Naive thymus-derived CD4-positive, alpha-beta T cell (primary cell): ENCODE measurements around the gene HSD3B1. TPM values are rescaled to one million over a fixed set of nuclear protein-coding genes. Genes with fewer than 3 reads are reported as not detected.
A peak's percentile ranks its signal among the peaks of the same experiment; 100 is the strongest.
"Not testable (repeated sequence)": the region's sequence is repeated elsewhere in the genome, so short reads cannot be mapped to it uniquely, and the experiment has no call there.

Experiments
- ATAC-seq: fragments of 150-1000 bp; cut with Tn5 transposase; 2 replicates; pipeline ENCODE4 v1.10.0; 2021; ENCODE audit warnings: mild to moderate bottlenecking, moderate library complexity
- CTCF ChIA-PET: fragments of 350-600 bp; sonication (Branson Sonifier 250); formaldehyde crosslinking; loops from one replicate; lab custom pipeline; 2021; ENCODE audit warnings: antibody characterized with exemption; lab: Charles Lee
- POLR2A ChIA-PET: fragments of 350-600 bp; sonication (Branson Sonifier 250); formaldehyde crosslinking; loops from one replicate; lab custom pipeline; 2021; ENCODE audit warnings: antibody characterized with exemption, inconsistent platforms; lab: Charles Lee
- DNase-seq, 9 donors: peaks; one replicate each; pipeline versions ENCODE4 v3.0.0 to v3.0.0-alpha.2; 2020 to 2022; ENCODE audit warnings: mixed read lengths in 1 of 9
- H3K27ac ChIP-seq: one replicate; pipeline ENCODE4 v1.7.0; 2013; ENCODE audit warnings: mild to moderate bottlenecking, low read depth, low read length, moderate library complexity
- H3K27me3 ChIP-seq, 2 donors: one replicate each; pipeline ENCODE4 v1.7.0; 2013; ENCODE audit warnings: low read length in 2 of 2, mild to moderate bottlenecking in 2 of 2, moderate library complexity in 2 of 2; ENCODE audit not compliant: control insufficient read depth in 2 of 2, insufficient read depth in 2 of 2
- H3K36me3 ChIP-seq, 3 experiments: 1 replicate in 2 of 3; 2 replicates in 1 of 3; pipeline ENCODE4 v1.7.0; 2013; ENCODE audit warnings: low read length in 3 of 3, mild to moderate bottlenecking in 3 of 3, moderate library complexity in 1 of 3; ENCODE audit not compliant: insufficient read depth in 3 of 3, control insufficient read depth in 2 of 3
- H3K4me1 ChIP-seq, 2 donors: one replicate each; pipeline ENCODE4 v1.7.0; 2013; ENCODE audit warnings: low read length in 2 of 2, mild to moderate bottlenecking in 2 of 2, moderate library complexity in 1 of 2; ENCODE audit not compliant: control insufficient read depth in 2 of 2, insufficient read depth in 2 of 2
- H3K4me3 ChIP-seq: 2 replicates; pipeline ENCODE4 v1.7.0; 2013; ENCODE audit warnings: mild to moderate bottlenecking, low read length
- H3K9me3 ChIP-seq, 3 experiments: 1 replicate in 2 of 3; 2 replicates in 1 of 3; pipeline ENCODE4 v1.7.0; 2013; ENCODE audit warnings: low read length in 3 of 3; ENCODE audit not compliant: control insufficient read depth in 2 of 3
- H3K27ac Mint-ChIP-seq, 9 donors: one replicate each; pipeline ENCODE4 v1.8.0; 2020 to 2022; ENCODE audit warnings: mixed read lengths in 9 of 9, mild to moderate bottlenecking in 8 of 9, moderate library complexity in 5 of 9, inconsistent platforms in 2 of 9
- H3K27me3 Mint-ChIP-seq, 5 donors: one replicate each; pipeline ENCODE4 v1.8.0; 2021 to 2022; ENCODE audit warnings: mixed read lengths in 5 of 5, mild to moderate bottlenecking in 1 of 5
- H3K36me3 Mint-ChIP-seq, 5 donors: one replicate each; pipeline ENCODE4 v1.8.0; 2020 to 2022; ENCODE audit warnings: mixed read lengths in 5 of 5, mild to moderate bottlenecking in 3 of 5, inconsistent platforms in 1 of 5
- H3K4me1 Mint-ChIP-seq, 7 donors: one replicate each; pipeline ENCODE4 v1.8.0; 2020 to 2022; ENCODE audit warnings: mixed read lengths in 7 of 7, mild to moderate bottlenecking in 3 of 7, inconsistent platforms in 1 of 7
- H3K4me3 Mint-ChIP-seq, 10 donors: one replicate each; pipeline ENCODE4 v1.8.0; 2020 to 2022; ENCODE audit warnings: mild to moderate bottlenecking in 10 of 10, mixed read lengths in 10 of 10, moderate library complexity in 6 of 10, inconsistent platforms in 2 of 10
- H3K9me3 Mint-ChIP-seq, 11 donors: one replicate each; pipeline ENCODE4 v1.8.0; 2020 to 2022; ENCODE audit warnings: mixed read lengths in 11 of 11, mild to moderate bottlenecking in 4 of 11, inconsistent platforms in 1 of 11, moderate library complexity in 1 of 11
- intact Hi-C, 2 donors: fragments of 100-400 bp; cut with micrococcal nuclease; formaldehyde crosslinking; loops; one replicate each; pipeline ENCODE4 v1.15.1; 2023
- polyA plus RNA-seq, 2 donors: library from polyadenylated mRNA; unstranded; fragments of 300-500 nt; fragmentation: Illumina TruSeq; gene quantifications; one replicate each; pipeline ENCODE4 v1.2.3, GENCODE V29; 2021
- total RNA-seq, 6 experiments: library from RNA in 5 of 6; stranded (reverse) in 5 of 6; gene quantifications; 1 replicate in 5 of 6; 2 replicates in 1 of 6; pipeline ENCODE4 v1.2.3 and lab custom pipeline; 2021 to 2026

HSD3B1 gene
- total and polyA plus RNA-seq, 7 experiments from 2014 or later = not detected

DNA sequence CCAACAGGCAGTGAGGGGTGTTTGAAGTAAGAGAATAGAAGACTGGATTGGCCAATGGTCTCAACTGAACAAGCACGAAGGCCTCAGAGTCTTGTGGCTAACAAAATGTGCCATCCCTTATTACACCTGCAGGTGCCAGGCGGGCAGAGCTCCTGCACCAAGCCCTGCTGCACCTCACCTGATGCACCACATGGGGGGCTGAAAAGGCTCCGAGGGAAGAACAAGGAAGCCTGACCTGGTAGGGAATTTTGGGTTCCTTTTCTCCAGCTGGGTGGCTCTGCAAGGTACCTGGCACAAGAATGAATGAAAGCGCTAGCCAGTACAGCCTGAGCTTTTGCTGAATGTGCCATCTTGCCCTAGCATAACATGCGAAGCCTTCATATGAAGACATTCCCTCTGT lies 9.7 kb downstream of the HSD3B1 start:
- H3K9me3 ChIP-seq = no peaks in the 10 kb centered on the region
- no peaks in the 10 kb centered on the region for H3K4me1 ChIP-seq
- H3K4me3 ChIP-seq = no peak overlapping the region
- POLR2A ChIA-PET = no interaction called here
- Mint-ChIP-seq H3K9me3 (peaks cover 0 to 8% (median 0%) of the 10 kb centered on the region in 11 donors), H3K4me3 (no peak overlapping the region), H3K36me3 (peaks cover 0 to 3% (median 0%) of the 10 kb centered on the region in 5 donors), H3K27ac (no peak overlapping the region), H3K4me1 (no peaks in the 10 kb centered on the region), H3K27me3 (peaks cover 0 to 23% (median 14%) of the 10 kb centered on the region in 5 donors)
- CTCF ChIA-PET = no interaction called here
- no peaks in the 10 kb centered on the region for H3K27me3 ChIP-seq
- DNase-seq = no peak
- no peak for ATAC-seq
- intact Hi-C loops = no loop called here
- H3K27ac ChIP-seq = no peak overlapping the region
- no peaks in the 10 kb centered on the region for H3K36me3 ChIP-seq

GRCh38 chr1:119517667-119518066 lies 10.7 kb downstream of the HSD3B1 start:
- H3K27me3 ChIP-seq, POLR2A ChIA-PET, H3K4me3 Mint-ChIP-seq, ATAC-seq, H3K36me3 Mint-ChIP-seq, H3K4me3 ChIP-seq, H3K4me1 Mint-ChIP-seq, H3K4me1 ChIP-seq, DNase-seq, H3K9me3 ChIP-seq, CTCF ChIA-PET, intact Hi-C loops, H3K9me3 Mint-ChIP-seq, H3K27ac Mint-ChIP-seq, H3K27ac ChIP-seq, H3K36me3 ChIP-seq: not testable (repeated sequence)
- H3K27me3 Mint-ChIP-seq = peaks cover 4 to 24% (median 20%) of the 10 kb centered on the region in 5 donors

GRCh38 chr1:119531606-119532323 lies 24.8 kb downstream of the HSD3B1 start:
- Histone ChIP-seq H3K4me3 (no peak overlapping the region), H3K27ac (no peak overlapping the region), H3K36me3 (no peaks in the 10 kb centered on the region), H3K9me3 (no peaks in the 10 kb centered on the region), H3K27me3 (no peaks in the 10 kb centered on the region), H3K4me1 (no peaks in the 10 kb centered on the region)
- DNase-seq (no peak), ATAC-seq (no peak)
- Mint-ChIP-seq H3K36me3 (peaks cover 0 to 7% (median 0%) of the 10 kb centered on the region in 5 donors), H3K27me3 (peaks cover 0 to 29% (median 22%) of the 10 kb centered on the region in 5 donors), H3K4me1 (no peaks in the 10 kb centered on the region), H3K9me3 (peaks cover 2 to 30% (median 11%) of the 10 kb centered on the region in 11 donors), H3K4me3 (no peak overlapping the region), H3K27ac (no peak overlapping the region)
- ChIA-PET CTCF (no interaction called here), POLR2A (no interaction called here)
- intact Hi-C loops = no loop called here

DNA sequence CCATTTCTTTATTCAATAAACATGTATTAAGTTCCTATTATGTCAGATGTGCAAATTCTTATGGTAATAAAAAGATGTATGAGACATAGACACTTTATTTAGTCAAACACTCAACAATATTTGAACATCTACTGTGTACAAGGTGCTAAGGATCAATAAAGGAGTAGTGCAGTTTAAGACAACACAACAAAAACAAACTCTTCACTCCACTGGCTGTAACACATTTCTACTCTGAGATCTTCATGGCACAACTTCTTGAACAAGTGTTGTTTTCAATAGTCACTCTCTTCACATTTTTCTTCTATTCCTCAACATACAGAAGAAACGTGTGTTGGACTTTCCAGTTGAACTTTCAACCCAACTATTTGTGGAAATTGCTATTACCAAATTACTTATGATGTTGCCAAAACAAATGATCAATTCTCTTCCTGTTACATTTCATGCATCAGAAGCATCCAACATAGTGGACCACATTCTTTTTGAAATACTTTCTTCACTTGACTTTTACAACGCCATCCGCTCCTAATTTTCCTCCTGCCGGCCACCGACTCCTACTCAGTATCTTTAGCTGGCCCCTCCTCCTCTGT lies 25.4 kb downstream of the HSD3B1 start:
- intact Hi-C loops = no loop called here
- Histone ChIP-seq H3K27ac (no peak overlapping the region), H3K4me1 (no peaks in the 10 kb centered on the region), H3K4me3 (no peak overlapping the region), H3K9me3 (no peaks in the 10 kb centered on the region), H3K36me3 (no peaks in the 10 kb centered on the region), H3K27me3 (no peaks in the 10 kb centered on the region)
- H3K4me3 Mint-ChIP-seq = no peak overlapping the region
- H3K27ac Mint-ChIP-seq = peak overlapping the region in 1 of 9 donors; percentile 47
- no peak for DNase-seq
- H3K4me1 Mint-ChIP-seq = no peaks in the 10 kb centered on the region
- ChIA-PET CTCF (no interaction called here), POLR2A (no interaction called here)
- peaks cover 0 to 25% (median 22%) of the 10 kb centered on the region in 5 donors for H3K27me3 Mint-ChIP-seq
- ATAC-seq = no peak
- peaks cover 2 to 26% (median 11%) of the 10 kb centered on the region in 11 donors for H3K9me3 Mint-ChIP-seq
- H3K36me3 Mint-ChIP-seq = peaks cover 0 to 7% (median 0%) of the 10 kb centered on the region in 5 donors

GRCh38 chr1:119535381-119535780 lies 28.4 kb downstream of the HSD3B1 start:
- ChIA-PET POLR2A (no interaction called here), CTCF (no interaction called here)
- Histone ChIP-seq H3K4me3 (no peak overlapping the region), H3K9me3 (no peaks in the 10 kb centered on the region), H3K36me3 (no peaks in the 10 kb centered on the region), H3K27ac (no peak overlapping the region), H3K4me1 (no peaks in the 10 kb centered on the region), H3K27me3 (no peaks in the 10 kb centered on the region)
- peaks cover 0 to 16% (median 4%) of the 10 kb centered on the region in 11 donors for H3K9me3 Mint-ChIP-seq
- no peak overlapping the region for H3K4me3 Mint-ChIP-seq
- ATAC-seq (no peak), DNase-seq (no peak)
- H3K27ac Mint-ChIP-seq = no peak overlapping the region
- intact Hi-C loops = no loop called here
- H3K36me3 Mint-ChIP-seq = peaks cover 0 to 7% (median 0%) of the 10 kb centered on the region in 5 donors
- H3K27me3 Mint-ChIP-seq = peaks cover 0 to 44% (median 17%) of the 10 kb centered on the region in 5 donors
- no peaks in the 10 kb centered on the region for H3K4me1 Mint-ChIP-seq

GRCh38 chr1:119537966-119538365 lies 31.0 kb downstream of the HSD3B1 start:
- H3K36me3 ChIP-seq = no peaks in the 10 kb centered on the region
- no peaks in the 10 kb centered on the region for H3K27me3 ChIP-seq
- ATAC-seq = no peak
- DNase-seq = no peak
- H3K4me3 ChIP-seq = no peak overlapping the region
- H3K9me3 Mint-ChIP-seq = peaks cover 0 to 4% (median 0%) of the 10 kb centered on the region in 11 donors
- intact Hi-C loops = no loop called here
- peaks cover 3 to 47% (median 11%) of the 10 kb centered on the region in 5 donors for H3K27me3 Mint-ChIP-seq
- CTCF ChIA-PET = no interaction called here
- no peaks in the 10 kb centered on the region for H3K9me3 ChIP-seq
- H3K4me1 Mint-ChIP-seq = no peaks in the 10 kb centered on the region
- H3K27ac Mint-ChIP-seq = no peak overlapping the region
- no peaks in the 10 kb centered on the region for H3K4me1 ChIP-seq
- H3K27ac ChIP-seq = no peak overlapping the region
- no peak overlapping the region for H3K4me3 Mint-ChIP-seq
- POLR2A ChIA-PET = no interaction called here
- H3K36me3 Mint-ChIP-seq = no peaks in the 10 kb centered on the region

DNA sequence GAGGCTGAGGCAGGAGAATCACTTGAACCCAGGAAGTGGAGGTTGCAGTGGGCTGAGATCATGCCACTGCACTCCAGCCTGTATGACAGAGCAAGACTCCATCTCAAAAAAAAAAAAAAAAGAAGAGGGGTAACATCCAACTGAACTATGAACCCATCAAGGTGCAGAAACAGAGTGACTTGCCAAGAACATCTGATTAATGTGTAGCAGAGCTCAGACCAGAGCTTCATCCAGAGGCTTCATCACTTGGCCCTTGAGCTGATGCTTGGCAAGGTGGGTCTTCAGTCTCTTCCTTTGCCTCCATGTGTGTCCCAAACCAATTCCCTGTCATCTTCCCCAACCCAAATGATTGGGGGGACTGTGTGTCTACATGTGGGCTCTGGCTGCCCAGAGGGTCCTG lies 32.6 kb downstream of the HSD3B1 start:
- Mint-ChIP-seq H3K27me3 (peaks cover 3 to 40% (median 15%) of the 10 kb centered on the region in 5 donors), H3K9me3 (peaks cover 0 to 4% (median 0%) of the 10 kb centered on the region in 11 donors), H3K4me3 (no peak overlapping the region), H3K27ac (no peak overlapping the region), H3K4me1 (no peaks in the 10 kb centered on the region), H3K36me3 (no peaks in the 10 kb centered on the region)
- H3K4me1 ChIP-seq = no peaks in the 10 kb centered on the region
- DNase-seq (no peak), ATAC-seq (no peak)
- H3K4me3 ChIP-seq = no peak overlapping the region
- intact Hi-C loops = no loop called here
- H3K9me3 ChIP-seq = no peaks in the 10 kb centered on the region
- ChIA-PET CTCF (no interaction called here), POLR2A (no interaction called here)
- no peaks in the 10 kb centered on the region for H3K36me3 ChIP-seq
- no peaks in the 10 kb centered on the region for H3K27me3 ChIP-seq
- H3K27ac ChIP-seq = no peak overlapping the region
